ENCODE measurements around the gene MYO18B.
"Not testable (repeated sequence)": the region's sequence is repeated elsewhere in the genome, so short reads cannot be mapped to it uniquely, and the experiment has no call there.

The MYO18B gene

DNA sequence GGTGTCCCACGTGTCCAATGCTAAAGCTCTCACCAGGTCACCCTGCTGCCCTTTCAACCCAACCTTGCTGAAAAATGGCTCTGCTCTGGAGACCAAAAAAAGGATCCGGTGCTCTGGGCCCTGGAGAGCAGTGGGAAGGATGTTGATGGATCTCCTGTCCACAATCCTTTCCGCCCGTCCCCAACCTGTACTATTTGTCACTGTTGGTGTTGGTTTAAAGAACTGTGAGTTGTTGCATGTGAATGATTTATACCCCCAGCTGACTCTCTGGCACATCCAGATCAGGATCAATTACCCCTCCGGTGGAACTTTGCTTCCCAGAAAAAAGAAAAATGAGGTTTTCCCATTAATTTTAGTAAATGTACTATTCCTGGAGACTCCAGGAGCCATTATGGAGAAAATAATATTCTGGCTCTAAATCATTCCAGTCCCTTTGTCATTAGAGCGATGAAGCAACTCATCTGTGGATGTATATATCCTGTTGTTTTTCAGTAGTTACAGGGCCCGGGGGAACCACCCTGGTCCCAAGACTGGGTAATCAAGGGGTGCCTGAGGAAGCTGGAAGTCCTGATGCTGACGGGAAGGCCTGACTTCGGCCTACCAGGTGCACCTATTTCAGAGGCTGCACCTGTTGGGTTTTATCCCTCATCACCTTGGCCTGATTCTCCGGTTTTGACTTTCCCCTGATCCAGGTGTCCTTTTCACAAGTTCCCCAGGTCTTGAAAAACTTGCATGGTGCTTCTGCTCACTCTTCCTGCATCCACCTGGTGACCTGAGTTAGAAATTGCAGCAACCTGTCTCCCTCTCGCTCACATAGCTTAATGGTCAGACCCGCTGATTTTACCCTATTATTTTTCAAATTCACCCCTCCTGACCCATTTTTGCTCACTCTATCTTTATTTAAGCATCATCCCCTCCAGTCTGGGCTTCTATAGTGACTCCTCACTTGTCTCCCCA lies 218.1 kb downstream of the MYO18B start:
- H3K4me3 ChIP-seq (ENCODE audit: low read length), result no peak overlapping the region
- TF ChIP-seq ZNF274 (IDR thresholded peaks at IDR 0.05; ENCODE audit: low read depth, low read length), result no peak

DNA sequence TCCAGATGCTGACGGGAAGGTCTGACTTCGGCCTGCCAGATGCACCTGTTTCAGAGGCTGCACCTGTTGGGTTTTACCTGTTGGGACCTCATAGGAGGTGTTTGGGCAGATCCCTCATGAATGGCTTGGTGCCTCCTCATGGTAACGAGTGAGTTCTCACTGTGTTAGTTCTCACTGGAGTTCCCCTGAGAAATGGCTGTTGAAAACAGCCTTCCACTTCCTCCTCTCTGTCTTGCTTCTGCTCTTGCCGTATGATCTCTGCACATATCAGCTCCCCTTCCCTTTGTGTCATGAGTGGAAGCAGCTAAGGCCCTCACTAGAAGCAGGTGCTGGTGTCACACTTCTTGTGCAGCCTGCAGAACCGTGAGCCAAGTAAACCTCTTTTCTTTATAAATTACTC lies 219.7 kb downstream of the MYO18B start:
- TF ChIP-seq ZNF274 (IDR thresholded peaks at IDR 0.05; ENCODE audit: low read depth, low read length), result no peak
- no peak overlapping the region for H3K4me3 ChIP-seq (ENCODE audit: low read length)

DNA sequence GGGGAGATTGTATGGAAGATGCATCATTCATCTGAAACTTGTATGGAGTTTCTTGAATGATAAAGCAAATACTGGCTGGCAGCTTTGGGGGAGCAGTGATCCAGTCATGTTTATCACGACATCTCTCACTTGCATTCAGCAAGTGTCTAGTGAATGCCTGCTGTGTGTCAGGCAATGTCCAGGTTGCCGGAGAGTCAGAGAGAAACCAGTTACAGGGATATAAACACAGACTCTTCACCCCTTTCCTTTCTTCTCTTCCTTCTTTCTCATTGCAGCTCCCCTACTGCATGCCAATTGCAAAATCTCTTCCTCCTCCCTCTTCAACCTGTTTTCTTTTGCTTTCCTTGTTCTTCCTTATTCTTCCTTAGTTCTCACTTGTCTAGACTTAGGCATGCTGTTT lies 220.7 kb downstream of the MYO18B start:
- H3K4me3 ChIP-seq (ENCODE audit: low read length), result no peak overlapping the region
- no peak for TF ChIP-seq ZNF274 (IDR thresholded peaks at IDR 0.05; ENCODE audit: low read depth, low read length)

DNA sequence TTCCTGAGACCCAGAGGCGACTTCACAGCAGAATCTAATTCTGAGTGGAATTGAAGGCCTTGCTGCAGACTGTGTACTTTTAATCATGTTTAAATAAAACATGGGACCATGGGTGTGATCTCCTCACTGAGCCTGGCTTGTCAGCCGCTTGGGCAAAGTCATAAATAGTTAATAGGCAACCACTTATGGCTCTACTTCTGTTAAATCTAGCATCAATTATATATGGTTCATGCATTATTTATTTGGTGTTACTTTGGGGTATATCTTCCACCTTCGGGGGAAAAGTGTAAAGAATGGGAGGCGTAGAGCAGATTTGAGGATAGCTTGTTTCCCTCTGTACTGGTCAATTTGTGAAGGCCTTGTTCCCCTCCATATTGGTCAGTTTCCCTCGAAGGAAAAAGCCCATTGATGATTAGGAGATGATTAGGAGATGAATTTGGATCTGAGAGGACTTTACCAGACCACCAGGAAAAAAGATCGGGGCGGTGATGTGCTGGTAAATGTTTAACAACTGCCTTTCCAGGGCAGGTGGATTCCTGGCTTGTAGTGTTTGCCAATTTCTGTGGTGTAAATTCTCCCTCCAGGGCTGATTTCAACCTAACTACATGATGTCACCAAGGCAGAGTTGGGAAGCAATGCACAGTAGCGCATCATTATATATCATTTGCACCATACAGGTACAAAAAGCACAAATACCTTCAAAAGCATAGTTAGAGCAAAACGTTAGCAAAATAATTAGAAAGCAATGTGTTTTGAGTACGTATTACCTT lies 223.2 kb downstream of the MYO18B start:
- H3K4me3 ChIP-seq (ENCODE audit: low read length), result no peak overlapping the region
- TF ChIP-seq ZNF274 (IDR thresholded peaks at IDR 0.05; ENCODE audit: low read depth, low read length), result no peak

GRCh38 chr22:25966448-25966913 lies 224.5 kb downstream of the MYO18B start:
- H3K4me3 ChIP-seq (ENCODE audit: low read length), result no peak overlapping the region
- TF ChIP-seq ZNF274 (IDR thresholded peaks at IDR 0.05; ENCODE audit: low read depth, low read length), result no peak

DNA sequence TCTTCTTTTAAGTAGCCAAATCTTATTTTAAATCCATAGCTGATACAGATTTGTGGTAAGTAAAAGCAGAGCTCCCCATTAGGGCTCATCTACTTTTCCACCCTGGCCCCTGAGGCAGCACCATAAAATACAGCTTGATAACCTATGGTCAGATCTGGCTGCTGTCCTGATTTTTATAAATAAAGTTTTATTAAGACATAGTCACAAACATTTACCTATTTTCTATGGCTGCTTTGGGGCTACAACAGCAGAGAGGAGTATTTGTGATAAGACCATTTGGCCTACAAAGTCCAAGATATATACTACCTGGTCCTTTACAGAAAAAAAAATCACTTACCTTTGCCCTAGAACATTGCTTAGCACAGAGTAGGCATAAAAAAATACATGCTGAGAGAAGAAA lies 227.3 kb downstream of the MYO18B start:
- no peak overlapping the region for H3K4me3 ChIP-seq (ENCODE audit: low read length)
- no peak for TF ChIP-seq ZNF274 (IDR thresholded peaks at IDR 0.05; ENCODE audit: low read depth, low read length)

DNA sequence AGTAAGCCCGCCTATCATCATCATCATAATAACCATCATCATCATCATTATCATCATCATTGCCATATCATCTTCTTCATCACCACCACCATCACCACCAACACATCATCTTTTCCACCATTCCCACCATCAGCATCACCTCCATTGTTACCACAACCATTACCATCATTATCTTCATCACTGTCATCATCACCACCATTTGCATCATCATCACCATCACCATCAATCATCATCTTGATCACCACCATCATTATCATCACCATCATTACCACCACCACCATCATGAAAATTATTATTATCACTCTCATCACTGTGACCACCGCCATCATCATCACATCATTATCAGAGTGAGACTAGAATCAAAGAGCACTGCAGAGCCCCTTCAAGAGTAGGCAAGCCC lies 227.9 kb downstream of the MYO18B start:
- no peak for TF ChIP-seq ZNF274 (IDR thresholded peaks at IDR 0.05; ENCODE audit: low read depth, low read length)
- no peak overlapping the region for H3K4me3 ChIP-seq (ENCODE audit: low read length)

- H3K4me3 ChIP-seq (ENCODE audit: low read length), result no peak overlapping the region
- TF ChIP-seq ZNF274 (IDR thresholded peaks at IDR 0.05; ENCODE audit: low read depth, low read length), result no peak
Measured at GRCh38 chr22:25970374-25970911, 228.5 kb downstream of the MYO18B start.

- H3K4me3 ChIP-seq (ENCODE audit: low read length), result no peak overlapping the region; the same call in 1 of the 2 replicates
- no peak for TF ChIP-seq ZNF274 (IDR thresholded peaks at IDR 0.05; ENCODE audit: low read depth, low read length)
Measured at GRCh38 chr22:25970999-25971811, 229.2 kb downstream of the MYO18B start.

DNA sequence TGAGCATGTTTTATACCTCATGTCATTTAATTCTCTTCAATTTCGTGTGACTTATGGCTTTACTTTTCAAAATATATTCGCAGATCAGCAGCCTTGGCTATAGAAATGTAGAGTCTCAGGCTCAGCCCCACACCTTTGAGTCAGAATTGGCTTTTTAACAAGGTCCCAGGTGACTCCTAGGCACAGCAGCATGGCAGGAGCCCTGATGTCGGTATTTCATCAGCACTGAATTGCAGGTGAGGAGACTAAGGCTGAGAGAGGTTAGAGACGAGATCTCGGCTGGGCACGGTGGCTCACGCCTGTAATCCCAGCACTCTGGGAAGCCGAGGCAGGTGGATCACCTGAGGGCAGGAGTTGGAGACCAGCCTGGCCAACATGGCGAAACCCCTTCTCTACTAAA lies 230.4 kb downstream of the MYO18B start:
- TF ChIP-seq ZNF274 (IDR thresholded peaks at IDR 0.05; ENCODE audit: low read depth, low read length), result no peak
- H3K4me3 ChIP-seq (ENCODE audit: low read length), result no peak overlapping the region

DNA sequence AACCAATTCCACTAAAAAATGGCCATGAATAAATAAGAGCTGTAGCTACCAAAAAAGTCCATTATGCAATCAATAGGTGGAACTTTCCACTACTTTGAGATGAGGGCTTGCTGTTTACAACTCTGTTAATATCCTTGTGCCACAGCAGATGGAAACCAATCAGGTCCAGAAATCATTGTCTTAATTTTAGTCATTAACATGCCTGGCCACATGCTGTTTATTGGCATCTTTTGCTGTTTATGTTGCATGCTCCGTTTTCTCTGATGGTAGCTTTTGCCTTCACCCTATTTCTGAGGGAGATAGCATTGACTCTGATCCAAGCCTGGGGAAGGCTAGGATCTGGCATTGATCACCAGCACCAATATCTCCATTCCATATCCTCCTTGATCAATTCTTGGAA lies 234.4 kb downstream of the MYO18B start:
- no peak for TF ChIP-seq ZNF274 (IDR thresholded peaks at IDR 0.05; ENCODE audit: low read depth, low read length)
- H3K4me3 ChIP-seq (ENCODE audit: low read length), result no peak overlapping the region

DNA sequence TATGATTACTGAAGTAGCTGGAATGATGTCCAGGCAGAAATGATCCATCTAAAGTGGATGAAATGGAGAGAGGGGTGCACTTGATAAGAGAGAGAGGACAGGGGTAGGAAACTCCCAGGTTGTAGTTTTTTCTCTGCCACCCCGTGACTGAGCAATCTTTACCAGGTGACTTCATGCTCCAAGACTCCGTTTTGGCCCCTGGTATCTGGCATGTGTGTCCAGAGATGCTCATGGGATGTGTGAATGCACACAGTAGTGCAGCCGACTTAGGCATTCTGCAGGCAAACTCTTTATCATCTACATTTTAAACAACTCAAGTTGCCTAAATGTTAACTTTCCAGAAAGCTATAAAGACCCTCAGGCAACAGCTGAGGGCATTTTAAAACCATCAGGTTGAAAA lies 238.0 kb downstream of the MYO18B start:
- H3K4me3 ChIP-seq (ENCODE audit: low read length), result no peak overlapping the region
- TF ChIP-seq ZNF274 (IDR thresholded peaks at IDR 0.05; ENCODE audit: low read depth, low read length), result no peak

DNA sequence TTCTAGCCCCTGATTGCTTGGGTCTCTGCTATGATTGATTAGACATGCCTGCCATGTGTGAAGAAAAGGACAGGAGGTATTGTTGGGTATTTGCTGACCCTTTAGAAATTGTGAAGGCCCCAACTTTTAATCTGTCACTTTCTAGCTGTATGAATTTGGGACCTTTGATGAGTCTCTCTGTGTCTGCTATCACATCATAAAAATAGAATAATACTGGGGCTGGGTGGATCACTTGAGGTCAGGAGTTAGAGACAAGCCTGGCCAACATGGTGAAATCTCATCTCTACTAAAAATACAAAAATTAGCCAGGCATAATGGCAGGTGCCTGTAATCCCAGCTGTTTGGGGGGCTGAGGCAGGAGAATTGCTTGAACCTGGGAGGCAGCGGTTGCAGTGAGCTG lies 242.9 kb downstream of the MYO18B start:
- not testable (repeated sequence) for H3K4me3 ChIP-seq (ENCODE audit: low read length)

GRCh38 chr22:25987948-25988347 lies 246.0 kb downstream of the MYO18B start:
- no peak for TF ChIP-seq ZNF274 (IDR thresholded peaks at IDR 0.05; ENCODE audit: low read depth, low read length)
- H3K4me3 ChIP-seq (ENCODE audit: low read length), result no peak overlapping the region
